Measurements from ENCODE around the gene PPP2R5C.
A peak's percentile ranks its signal among the peaks of the same experiment; 100 is the strongest.

The PPP2R5C gene

DNA sequence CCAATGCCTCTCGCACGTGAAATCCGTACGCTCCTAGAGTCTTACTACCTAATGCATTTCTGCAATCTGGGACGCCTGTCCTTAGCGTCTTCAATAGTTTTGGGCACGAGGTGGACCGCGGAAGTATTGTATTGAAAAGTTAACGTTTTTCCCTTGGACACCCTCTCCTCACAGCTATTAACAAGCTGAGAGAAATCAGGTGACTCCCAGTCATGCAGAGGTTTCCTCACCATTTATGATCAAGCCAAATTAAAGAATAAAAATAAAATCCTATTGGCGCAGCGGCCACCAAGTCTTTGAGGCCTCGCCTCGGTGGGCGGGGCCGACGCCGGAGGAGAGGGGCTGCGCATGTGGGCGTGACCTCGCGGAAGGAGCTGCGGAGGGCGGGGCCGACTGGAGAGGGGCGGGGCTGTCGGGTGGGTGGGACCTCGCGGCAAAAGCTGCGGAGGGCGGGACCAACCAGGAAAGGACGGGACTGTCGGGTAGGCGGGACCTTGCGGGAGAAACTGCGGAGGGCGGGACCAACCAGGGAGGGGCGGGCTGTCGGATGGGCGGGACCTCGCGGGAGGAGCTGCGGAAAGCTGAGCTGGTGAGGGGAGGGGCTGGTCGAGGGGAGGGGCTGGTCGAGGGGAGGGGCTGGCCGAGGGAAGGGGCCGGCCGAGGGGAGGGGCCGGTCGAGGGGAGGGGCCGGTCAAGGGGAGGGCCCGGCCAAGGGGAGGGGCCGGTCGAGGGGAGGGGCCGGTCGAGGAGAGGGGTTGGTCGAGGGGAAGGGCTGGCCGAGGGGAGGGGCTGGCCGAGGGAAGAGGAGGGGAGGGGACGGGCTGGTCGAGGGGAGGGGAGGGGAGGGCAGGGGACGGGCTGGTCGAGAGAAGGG, 1.1 kb upstream of the PPP2R5C start:
- Histone ChIP-seq H3K9me3 (ENCODE audit: insufficient read depth, low read depth, low read length) (no peaks in the 10 kb centered on the region), H3K4me3 (ENCODE audit: low read length) (peak overlapping the region; percentile 64), H3K9ac (ENCODE audit: low read depth, low read length) (no peak overlapping the region), H3K4me1 (ENCODE audit: insufficient read depth, low read length) (no peaks in the 10 kb centered on the region), H3K36me3 (ENCODE audit: insufficient read depth, low read depth, low read length) (no peaks in the 10 kb centered on the region), H3K27ac (ENCODE audit: low read length) (no peak overlapping the region), H3K27me3 (ENCODE audit: insufficient read depth, low read length) (peaks cover 40% of the 10 kb centered on the region)

DNA sequence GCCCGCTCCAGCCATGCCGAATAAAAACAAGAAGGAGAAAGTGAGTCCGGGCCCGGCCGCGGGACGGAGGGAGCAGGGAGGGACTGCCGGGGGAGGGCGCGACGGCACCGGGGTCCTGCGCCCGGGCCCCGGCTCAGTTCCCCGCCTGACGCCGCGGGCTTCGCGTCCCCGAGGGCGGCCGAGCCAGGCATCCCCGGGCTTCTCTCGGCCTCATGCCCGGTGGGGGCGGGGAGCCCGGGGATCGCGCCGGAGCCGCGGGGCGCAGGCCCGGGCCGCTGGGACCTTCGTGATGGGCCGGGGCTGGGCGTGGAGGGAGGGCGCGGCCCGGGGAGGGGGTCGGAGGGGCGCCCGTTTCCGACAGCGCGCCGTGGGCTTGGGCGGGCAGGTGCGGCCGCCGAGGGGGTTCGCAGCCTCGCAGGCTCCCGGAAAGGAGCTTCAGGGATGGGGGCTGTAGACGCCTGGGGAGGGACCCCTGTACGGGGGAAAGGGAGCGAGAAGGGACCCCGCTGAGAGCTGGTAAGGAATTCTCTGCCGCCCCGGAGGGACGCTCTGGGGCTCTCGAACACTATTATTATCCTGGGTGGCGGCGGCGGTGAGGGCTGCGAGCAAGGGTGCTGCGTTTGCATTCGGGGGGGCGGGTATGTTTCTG, 496 bp downstream of the PPP2R5C start:
- Histone ChIP-seq H3K4me3 (ENCODE audit: low read length) (peak overlapping the region; percentile 71), H3K27me3 (ENCODE audit: insufficient read depth, low read length) (peaks cover 40% of the 10 kb centered on the region), H3K27ac (ENCODE audit: low read length) (no peak overlapping the region), H3K9ac (ENCODE audit: low read depth, low read length) (peak overlapping the region; percentile 45; the same call in 1 of the 2 replicates), H3K9me3 (ENCODE audit: insufficient read depth, low read depth, low read length) (no peaks in the 10 kb centered on the region), H3K36me3 (ENCODE audit: insufficient read depth, low read depth, low read length) (no peaks in the 10 kb centered on the region), H3K4me1 (ENCODE audit: insufficient read depth, low read length) (no peaks in the 10 kb centered on the region)

DNA sequence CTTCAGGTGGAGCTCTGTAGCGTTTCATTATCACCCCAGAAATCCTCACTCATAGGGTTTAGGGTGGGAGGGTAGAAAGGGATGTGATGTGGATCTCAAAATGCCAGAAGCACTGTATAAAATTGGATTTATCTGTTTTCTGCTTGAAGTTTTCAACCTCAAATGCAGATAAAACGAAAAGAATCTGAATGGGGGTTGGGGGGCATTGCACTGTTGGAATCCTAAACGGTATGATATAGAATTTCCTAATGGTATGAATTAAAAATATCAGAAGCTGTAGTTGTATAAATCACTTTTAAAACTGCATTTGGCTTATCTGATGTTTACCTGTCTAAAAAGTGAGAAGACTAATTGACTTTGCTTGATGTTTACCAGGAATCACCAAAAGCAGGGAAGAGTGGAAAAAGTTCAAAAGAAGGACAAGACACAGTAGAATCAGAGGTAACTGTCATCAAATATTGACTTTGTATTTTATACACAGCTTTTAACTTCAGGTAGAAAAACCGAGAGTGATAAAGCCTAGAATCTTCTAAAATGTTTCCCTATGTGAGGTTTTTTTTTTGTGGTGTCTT, 1.1 kb downstream of the PPP2R5C start:
- H3K4me3 ChIP-seq (ENCODE audit: low read length): peak overlapping the region; percentile 71
- no peaks in the 10 kb centered on the region for H3K36me3 ChIP-seq (ENCODE audit: insufficient read depth, low read depth, low read length)
- H3K9ac ChIP-seq (ENCODE audit: low read depth, low read length): peak overlapping the region; percentile 45; the same call in 1 of the 2 replicates
- no peak overlapping the region for H3K27ac ChIP-seq (ENCODE audit: low read length)
- H3K9me3 ChIP-seq (ENCODE audit: insufficient read depth, low read depth, low read length): no peaks in the 10 kb centered on the region
- H3K4me1 ChIP-seq (ENCODE audit: insufficient read depth, low read length): no peaks in the 10 kb centered on the region
- peaks cover 40% of the 10 kb centered on the region for H3K27me3 ChIP-seq (ENCODE audit: insufficient read depth, low read length)

- Histone ChIP-seq H3K4me3 (ENCODE audit: low read length) (no peak overlapping the region), H3K27ac (ENCODE audit: low read length) (no peak overlapping the region), H3K27me3 (ENCODE audit: insufficient read depth, low read length) (peaks cover 29% of the 10 kb centered on the region), H3K36me3 (ENCODE audit: insufficient read depth, low read depth, low read length) (no peaks in the 10 kb centered on the region), H3K4me1 (ENCODE audit: insufficient read depth, low read length) (no peaks in the 10 kb centered on the region), H3K9ac (ENCODE audit: low read depth, low read length) (no peak overlapping the region), H3K9me3 (ENCODE audit: insufficient read depth, low read depth, low read length) (no peaks in the 10 kb centered on the region)
These were observed 2.6 kb downstream of the PPP2R5C start for GRCh38 chr14:101763941-101764709.

DNA sequence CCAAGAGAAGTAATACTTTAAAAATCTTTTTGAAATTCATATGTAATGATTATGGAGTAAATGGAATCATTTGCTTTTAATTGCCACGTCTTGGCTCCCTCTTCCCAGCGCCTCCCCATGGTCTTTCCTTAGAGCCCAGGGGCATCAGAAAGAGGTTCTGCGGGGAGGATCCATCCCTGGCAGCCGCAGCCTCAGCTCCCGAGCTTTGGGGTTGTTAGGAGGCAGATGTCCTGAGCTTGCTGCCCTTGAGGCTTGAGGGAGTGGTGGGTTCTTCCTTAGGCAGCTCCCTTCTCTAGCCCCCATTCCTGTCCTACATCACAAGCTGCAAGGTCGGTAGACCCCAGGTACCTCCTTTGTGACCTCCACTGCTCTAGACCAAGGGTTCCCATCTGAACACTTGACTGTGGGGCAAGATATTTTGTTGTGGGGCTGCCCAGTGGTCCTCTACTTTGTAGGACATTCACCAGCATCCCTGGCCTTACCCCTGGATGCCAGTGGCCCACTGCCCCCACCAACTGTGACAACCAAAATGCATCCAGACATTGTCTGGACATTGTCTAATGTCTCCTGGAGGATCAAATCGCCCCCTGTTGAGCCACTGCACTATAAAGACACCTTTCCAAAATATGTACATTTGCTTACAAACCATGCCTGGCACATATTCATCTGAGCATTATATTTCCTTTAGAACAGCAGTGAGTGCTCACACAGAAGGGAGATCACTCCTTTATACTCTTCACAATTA, 6.3 kb downstream of the PPP2R5C start:
- H3K27me3 ChIP-seq (ENCODE audit: insufficient read depth, low read length): peaks cover 11% of the 10 kb centered on the region
- H3K36me3 ChIP-seq (ENCODE audit: insufficient read depth, low read depth, low read length): no peaks in the 10 kb centered on the region
- no peaks in the 10 kb centered on the region for H3K9me3 ChIP-seq (ENCODE audit: insufficient read depth, low read depth, low read length)
- H3K4me3 ChIP-seq (ENCODE audit: low read length): no peak overlapping the region
- no peaks in the 10 kb centered on the region for H3K4me1 ChIP-seq (ENCODE audit: insufficient read depth, low read length)
- no peak overlapping the region for H3K27ac ChIP-seq (ENCODE audit: low read length)
- H3K9ac ChIP-seq (ENCODE audit: low read depth, low read length): no peak overlapping the region

GRCh38 chr14:101770183-101770582, 8.7 kb downstream of the PPP2R5C start:
- Histone ChIP-seq H3K4me3 (ENCODE audit: low read length) (no peak overlapping the region), H3K27ac (ENCODE audit: low read length) (no peak overlapping the region), H3K9me3 (ENCODE audit: insufficient read depth, low read depth, low read length) (no peaks in the 10 kb centered on the region), H3K4me1 (ENCODE audit: insufficient read depth, low read length) (no peaks in the 10 kb centered on the region), H3K27me3 (ENCODE audit: insufficient read depth, low read length) (no peaks in the 10 kb centered on the region; the same call in 1 of the 2 replicates), H3K9ac (ENCODE audit: low read depth, low read length) (no peak overlapping the region), H3K36me3 (ENCODE audit: insufficient read depth, low read depth, low read length) (no peaks in the 10 kb centered on the region)

- no peak overlapping the region for H3K27ac ChIP-seq (ENCODE audit: low read length)
- H3K4me3 ChIP-seq (ENCODE audit: low read length): no peak overlapping the region
- H3K36me3 ChIP-seq (ENCODE audit: insufficient read depth, low read depth, low read length): no peaks in the 10 kb centered on the region
- H3K9ac ChIP-seq (ENCODE audit: low read depth, low read length): no peak overlapping the region
- H3K9me3 ChIP-seq (ENCODE audit: insufficient read depth, low read depth, low read length): no peaks in the 10 kb centered on the region
- no peaks in the 10 kb centered on the region for H3K4me1 ChIP-seq (ENCODE audit: insufficient read depth, low read length)
- H3K27me3 ChIP-seq (ENCODE audit: insufficient read depth, low read length): peaks cover 2% of the 10 kb centered on the region; the same call in 1 of the 2 replicates
These were observed 11.3 kb downstream of the PPP2R5C start for GRCh38 chr14:101772770-101773169.

- no peaks in the 10 kb centered on the region for H3K4me1 ChIP-seq (ENCODE audit: insufficient read depth, low read length)
- H3K36me3 ChIP-seq (ENCODE audit: insufficient read depth, low read depth, low read length): no peaks in the 10 kb centered on the region
- H3K9me3 ChIP-seq (ENCODE audit: insufficient read depth, low read depth, low read length): no peaks in the 10 kb centered on the region
- peaks cover 8% of the 10 kb centered on the region; the same call in 1 of the 2 replicates for H3K27me3 ChIP-seq (ENCODE audit: insufficient read depth, low read length)
- H3K9ac ChIP-seq (ENCODE audit: low read depth, low read length): no peak overlapping the region
- H3K27ac ChIP-seq (ENCODE audit: low read length): no peak overlapping the region
- H3K4me3 ChIP-seq (ENCODE audit: low read length): no peak overlapping the region
These were observed 11.9 kb downstream of the PPP2R5C start for GRCh38 chr14:101773378-101773777.

DNA sequence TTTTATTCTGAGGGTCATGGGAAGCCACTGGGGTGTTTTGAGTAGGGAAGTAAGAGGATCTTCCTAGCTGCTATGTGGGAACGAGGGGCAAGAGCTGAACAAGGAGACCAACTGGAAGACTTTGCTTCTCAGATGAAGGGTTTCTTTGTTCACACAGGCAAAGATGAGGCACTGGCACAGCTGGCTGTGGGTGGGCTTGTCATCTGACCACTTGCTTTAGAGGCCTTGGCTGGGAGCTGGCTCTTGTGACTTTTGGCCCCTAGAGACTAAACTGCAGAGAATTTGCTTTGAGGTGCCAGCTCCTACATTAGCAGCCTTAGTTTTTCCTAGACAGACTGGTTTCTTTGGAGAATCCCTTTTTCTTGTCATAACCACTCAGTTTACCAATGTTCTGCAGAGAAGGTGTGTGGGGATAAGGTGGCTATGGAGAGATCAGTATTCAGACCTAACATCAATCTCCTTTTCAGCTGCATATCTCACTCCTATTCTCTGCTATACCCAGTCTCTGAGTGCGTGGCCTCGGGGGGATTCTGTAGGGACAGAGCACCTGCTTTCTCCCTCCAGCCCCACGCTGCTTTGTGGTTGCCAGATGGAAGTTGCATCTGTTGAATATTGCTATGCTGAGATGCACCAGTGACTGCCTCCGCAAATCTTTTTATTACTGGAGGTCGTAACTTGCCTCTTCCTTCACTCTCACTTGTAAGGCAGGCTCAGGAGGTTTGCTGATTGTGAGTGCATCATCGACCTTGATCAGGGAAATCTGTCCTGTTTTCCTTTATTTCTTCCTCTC, 12.7 kb downstream of the PPP2R5C start:
- H3K27ac ChIP-seq (ENCODE audit: low read length): no peak overlapping the region
- H3K4me1 ChIP-seq (ENCODE audit: insufficient read depth, low read length): no peaks in the 10 kb centered on the region
- H3K9ac ChIP-seq (ENCODE audit: low read depth, low read length): no peak overlapping the region
- H3K9me3 ChIP-seq (ENCODE audit: insufficient read depth, low read depth, low read length): no peaks in the 10 kb centered on the region
- no peaks in the 10 kb centered on the region for H3K36me3 ChIP-seq (ENCODE audit: insufficient read depth, low read depth, low read length)
- no peak overlapping the region for H3K4me3 ChIP-seq (ENCODE audit: low read length)
- peaks cover 16% of the 10 kb centered on the region for H3K27me3 ChIP-seq (ENCODE audit: insufficient read depth, low read length)

DNA sequence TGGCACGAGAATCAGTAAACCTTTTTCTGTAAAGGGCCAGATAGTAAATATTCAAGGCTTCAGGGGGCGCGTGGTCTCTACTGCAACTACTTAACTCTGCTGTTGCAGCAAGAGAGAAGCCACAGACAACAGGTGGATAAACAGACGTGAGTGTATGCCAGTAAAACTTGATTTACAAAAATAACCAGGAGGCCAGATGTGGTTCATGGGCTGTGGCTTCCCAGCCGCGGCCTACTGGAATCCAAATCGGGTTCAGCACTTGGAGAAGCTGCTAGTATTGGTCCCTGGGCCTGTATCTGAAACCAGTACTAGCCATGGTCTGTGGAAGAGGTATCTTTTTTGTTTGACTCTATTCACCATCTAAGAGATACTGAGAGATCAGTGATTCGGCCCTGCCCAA, 13.3 kb downstream of the PPP2R5C start:
- no peaks in the 10 kb centered on the region for H3K36me3 ChIP-seq (ENCODE audit: insufficient read depth, low read depth, low read length)

More for the DNA sequence above, 13.3 kb downstream of the PPP2R5C start:
- Histone ChIP-seq H3K4me1 (ENCODE audit: insufficient read depth, low read length) (no peaks in the 10 kb centered on the region), H3K4me3 (ENCODE audit: low read length) (no peak overlapping the region), H3K9me3 (ENCODE audit: insufficient read depth, low read depth, low read length) (no peaks in the 10 kb centered on the region), H3K27me3 (ENCODE audit: insufficient read depth, low read length) (peaks cover 22% of the 10 kb centered on the region), H3K27ac (ENCODE audit: low read length) (no peak overlapping the region), H3K9ac (ENCODE audit: low read depth, low read length) (no peak overlapping the region)

Measured in iPS-20b (cell line).